Tibial nerve (tissue), 4 donors: ENCODE measurements around the gene CIBAR2. TPM values are rescaled to one million over a fixed set of nuclear protein-coding genes. Genes with fewer than 3 reads are reported as not detected.

Source experiments
- DNase-seq, 2 donors: peaks; one replicate each; pipeline ENCODE4 v3.0.0-alpha.2; 2019; ENCODE audit warnings: low spot score in 2 of 2
- H3K27ac ChIP-seq, 4 donors: fragments of 200-600 bp; sonication (generic) in 3 of 4; one replicate each; pipeline ENCODE4 v1.5.1; 2017 to 2019; ENCODE audit warnings: mild to moderate bottlenecking in 1 of 4
- H3K27me3 ChIP-seq, 2 donors: fragments of 200-600 bp; sonication (generic) in 1 of 2; one replicate each; pipeline versions ENCODE4 v1.5.1 to v1.6.0; 2017 to 2019
- H3K36me3 ChIP-seq, 3 donors: fragments of 200-600 bp; sonication (generic); one replicate each; pipeline ENCODE4 v1.5.1; 2018 to 2019
- H3K4me1 ChIP-seq, 4 donors: fragments of 200-600 bp; sonication (generic) in 3 of 4; one replicate each; pipeline ENCODE4 v1.5.1; 2017 to 2019
- H3K4me3 ChIP-seq, 4 donors: fragments of 200-600 bp; sonication (generic) in 3 of 4; one replicate each; pipeline ENCODE4 v1.5.1; 2017 to 2019; ENCODE audit warnings: mild to moderate bottlenecking in 1 of 4, moderate library complexity in 1 of 4
- H3K9me3 ChIP-seq, 4 donors: fragments of 200-600 bp; sonication (generic) in 3 of 4; one replicate each; pipeline ENCODE4 v1.5.1; 2017 to 2019
- CTCF ChIP-seq, 5 experiments: fragments of 200-600 bp in 3 of 5; fragments of 450-650 bp in 2 of 5; sonication (generic) in 3 of 5; IDR thresholded peaks; one replicate each; pipeline ENCODE4 v1.5.1; 2016 to 2019; ENCODE audit warnings: antibody characterized with exemption in 5 of 5, mild to moderate bottlenecking in 3 of 5, moderate library complexity in 2 of 5
- EP300 ChIP-seq, 2 donors: sonication (generic); formaldehyde crosslinking; IDR thresholded peaks; one replicate each; pipeline ENCODE4 v1.6.1; 2017; ENCODE audit warnings: antibody characterized with exemption in 2 of 2, mild to moderate bottlenecking in 1 of 2
- POLR2A ChIP-seq, 2 donors: fragments of 450-650 bp; IDR thresholded peaks; one replicate each; pipeline ENCODE4 v1.6.1; 2017; ENCODE audit warnings: antibody characterized with exemption in 2 of 2, mild to moderate bottlenecking in 2 of 2, moderate library complexity in 2 of 2
- WGBS, 2 donors: methylation state at CpG; one replicate each; pipeline ENCODE4 v1.1.5; 2018; 5-methylcytosine and 5-hydroxymethylcytosine counted together
- total RNA-seq, 4 donors: library from RNA; depleted of rRNA; stranded (reverse); fragments of >200 nt; gene quantifications; one replicate each; pipeline ENCODE4 v1.1.0, GENCODE V29; 2016

The CIBAR2 gene
- total RNA-seq, 4 donors from 2014 or later = not detected

- TF ChIP-seq CTCF (IDR thresholded peaks at IDR 0.05) (no peak), EP300 (IDR thresholded peaks at IDR 0.05) (no peak), POLR2A (IDR thresholded peaks at IDR 0.05) (no peak)
- WGBS, 2 donors = 86 to 90% methylated on average over 3 of the region's 3 CpGs
- Histone ChIP-seq H3K4me1 (peaks cover 5 to 45% (median 32%) of the 10 kb centered on the region in 4 donors), H3K9me3 (no peaks in the 10 kb centered on the region), H3K36me3 (no peaks in the 10 kb centered on the region), H3K4me3 (no peak overlapping the region), H3K27me3 (no peaks in the 10 kb centered on the region), H3K27ac (peak overlapping the region in 2 of 4 donors; percentile 61 to 76)
- DNase-seq = no peak
These were observed 15.1 kb upstream of the CIBAR2 start for GRCh38 chr16:85127379-85127723.

- Histone ChIP-seq H3K27ac (peak overlapping the region in 2 of 4 donors; percentile 61 to 76), H3K4me1 (peaks cover 5 to 45% (median 32%) of the 10 kb centered on the region in 4 donors), H3K27me3 (no peaks in the 10 kb centered on the region), H3K9me3 (no peaks in the 10 kb centered on the region), H3K4me3 (no peak overlapping the region), H3K36me3 (no peaks in the 10 kb centered on the region)
- WGBS, 2 donors = 11 to 21% methylated on average over 19 to 20 of the region's 20 CpGs
- peak in 1 of 2 donors; percentile 10 for TF ChIP-seq EP300 (IDR thresholded peaks at IDR 0.05)
- TF ChIP-seq POLR2A (IDR thresholded peaks at IDR 0.05) = no peak
- DNase-seq = no peak
These were observed 14.6 kb upstream of the CIBAR2 start for GRCh38 chr16:85126705-85127378.

- H3K27me3 ChIP-seq = no peaks in the 10 kb centered on the region
- 50 to 59% methylated on average over 11 to 12 of the region's 12 CpGs for WGBS, 2 donors
- no peak for TF ChIP-seq EP300 (IDR thresholded peaks at IDR 0.05)
- TF ChIP-seq POLR2A (IDR thresholded peaks at IDR 0.05) = no peak
- no peak for TF ChIP-seq CTCF (IDR thresholded peaks at IDR 0.05)
- H3K4me3 ChIP-seq = no peak overlapping the region
- peak overlapping the region in 2 of 4 donors; percentile 61 to 76 for H3K27ac ChIP-seq
- H3K9me3 ChIP-seq = no peaks in the 10 kb centered on the region
- H3K4me1 ChIP-seq = peaks cover 5 to 45% (median 32%) of the 10 kb centered on the region in 4 donors
- DNase-seq = no peak
- no peaks in the 10 kb centered on the region for H3K36me3 ChIP-seq
These were observed 14.1 kb upstream of the CIBAR2 start for GRCh38 chr16:85126394-85126704.

- Histone ChIP-seq H3K27me3 (no peaks in the 10 kb centered on the region), H3K36me3 (no peaks in the 10 kb centered on the region), H3K4me1 (peaks cover 2 to 40% (median 28%) of the 10 kb centered on the region in 4 donors), H3K9me3 (no peaks in the 10 kb centered on the region), H3K27ac (peak overlapping the region in 2 of 4 donors; percentile 9 to 61), H3K4me3 (no peak overlapping the region)
- WGBS, 2 donors = 87 to 91% methylated on average over 16 of the region's 16 CpGs
- no peak for DNase-seq
- TF ChIP-seq POLR2A (IDR thresholded peaks at IDR 0.05) = no peak
- no peak for TF ChIP-seq CTCF (IDR thresholded peaks at IDR 0.05)
- no peak for TF ChIP-seq EP300 (IDR thresholded peaks at IDR 0.05)
These were observed 13.5 kb upstream of the CIBAR2 start for GRCh38 chr16:85125570-85126393.

- Histone ChIP-seq H3K9me3 (no peaks in the 10 kb centered on the region), H3K4me3 (no peak overlapping the region), H3K4me1 (peaks cover 0 to 30% (median 18%) of the 10 kb centered on the region in 4 donors), H3K27me3 (no peaks in the 10 kb centered on the region), H3K36me3 (no peaks in the 10 kb centered on the region), H3K27ac (no peak overlapping the region)
- TF ChIP-seq EP300 (IDR thresholded peaks at IDR 0.05) = no peak
- TF ChIP-seq CTCF (IDR thresholded peaks at IDR 0.05) = no peak
- no peak for TF ChIP-seq POLR2A (IDR thresholded peaks at IDR 0.05)
- DNase-seq = no peak
- WGBS, 2 donors = 92 to 93% methylated on average over 11 of the region's 11 CpGs
These were observed 12.5 kb upstream of the CIBAR2 start for GRCh38 chr16:85124636-85125346.
